HepG2 (cell line): ENCODE data around the gene POLE4. TPM values are rescaled to one million over a fixed set of nuclear protein-coding genes. Genes with fewer than 3 reads are reported as not detected.

Source experiments
- BHLHE40 ChIP-seq: IDR thresholded peaks from 2 replicates; pipeline ENCODE4 v1.6.1; 2011; ENCODE audit warnings: low read length, improper control_type of control experiment
- ETV6 ChIP-seq: sonication (generic); formaldehyde crosslinking; conservative IDR thresholded peaks from 2 replicates; pipeline ENCODE4 v1.4.0; 2020; ENCODE audit warnings: missing genetic modification reagents
- EZH2 ChIP-seq: conservative IDR thresholded peaks from 2 replicates; pipeline ENCODE4 v1.6.1; 2012; ENCODE audit warnings: mild to moderate bottlenecking, low read depth, low read length, moderate library complexity
- FOXM1 ChIP-seq: sonication (generic); formaldehyde crosslinking; IDR thresholded peaks from 2 replicates; pipeline ENCODE4 v1.5.0; 2020; ENCODE audit warnings: missing genetic modification reagents
- GTF3A ChIP-seq: sonication (generic); formaldehyde crosslinking; conservative IDR thresholded peaks from 2 replicates; pipeline ENCODE4 v1.4.0; 2020; ENCODE audit warnings: mild to moderate bottlenecking, missing genetic modification reagents
- GZF1 ChIP-seq: sonication (generic); formaldehyde crosslinking; IDR thresholded peaks from 2 replicates; pipeline ENCODE4 v1.5.1; 2020; ENCODE audit warnings: mild to moderate bottlenecking, missing genetic modification reagents
- HNF4G ChIP-seq, 2 experiments: sonication (generic) in 1 of 2; formaldehyde crosslinking in 1 of 2; IDR thresholded peaks; 2 replicates each; pipeline versions ENCODE4 v1.4.0 to v1.6.1; 2011 to 2020; ENCODE audit warnings: borderline replicate concordance in 2 of 2, low read depth in 2 of 2, mild to moderate bottlenecking in 2 of 2, low read length in 1 of 2, missing genetic modification reagents in 1 of 2, moderate library complexity in 1 of 2
- NFIC ChIP-seq: IDR thresholded peaks from 2 replicates; pipeline ENCODE4 v1.6.1; 2012; ENCODE audit warnings: mild to moderate bottlenecking, low read length, inconsistent platforms
- REPIN1 ChIP-seq: sonication (generic); formaldehyde crosslinking; IDR thresholded peaks from 2 replicates; pipeline ENCODE4 v1.8.0; 2022; ENCODE audit warnings: missing genetic modification reagents, low read depth, mild to moderate bottlenecking, borderline replicate concordance
- ZBTB8A ChIP-seq: sonication (generic); formaldehyde crosslinking; IDR thresholded peaks from 2 replicates; pipeline ENCODE4 v1.4.0; 2020; ENCODE audit warnings: mild to moderate bottlenecking, low read depth, missing genetic modification reagents, borderline replicate concordance
- ZFP41 ChIP-seq: sonication (generic); formaldehyde crosslinking; IDR thresholded peaks from 2 replicates; pipeline ENCODE4 v1.4.0; 2020; ENCODE audit warnings: mild to moderate bottlenecking, missing genetic modification reagents, borderline replicate concordance
- ZFY ChIP-seq: sonication (generic); formaldehyde crosslinking; IDR thresholded peaks from 2 replicates; pipeline ENCODE4 v1.4.0; 2020; ENCODE audit warnings: missing genetic modification reagents
- ZMAT3 ChIP-seq: sonication (generic); formaldehyde crosslinking; conservative IDR thresholded peaks from 2 replicates; pipeline ENCODE4 v1.7.0; 2021; ENCODE audit warnings: missing genetic modification reagents
- ZNF121 ChIP-seq: sonication (generic); formaldehyde crosslinking; IDR thresholded peaks from 2 replicates; pipeline ENCODE4 v1.5.0; 2020; ENCODE audit warnings: mild to moderate bottlenecking, missing genetic modification reagents
- ZNF331 ChIP-seq: sonication (generic); formaldehyde crosslinking; IDR thresholded peaks from 2 replicates; pipeline ENCODE4 v1.4.0; 2020; ENCODE audit warnings: missing genetic modification reagents
- ZSCAN31 ChIP-seq: sonication (generic); formaldehyde crosslinking; IDR thresholded peaks from 2 replicates; pipeline ENCODE4 v1.5.0; 2020; ENCODE audit warnings: low read depth, mild to moderate bottlenecking, missing genetic modification reagents
- polyA plus RNA-seq, 8 experiments: library from polyadenylated mRNA; depleted of rRNA in 3 of 8; stranded (reverse) in 7 of 8; unstranded in 1 of 8; fragments of >200 nt; fragmentation: Illumina TruSeq in 4 of 8; extraction: Trizol in 4 of 8; gene quantifications; 2 replicates each; pipeline versions ENCODE4 v1.2.1 to v1.2.3, GENCODE V29; 2011 to 2016; ENCODE audit warnings: low read depth in 4 of 8, missing spikeins in 1 of 8, mixed read lengths in 1 of 8; ENCODE audit not compliant: insufficient read depth in 1 of 8
- total RNA-seq, 5 experiments: library from RNA; depleted of rRNA; stranded (reverse); fragments of >200 nt; fragmentation: Illumina TruSeq; extraction: Trizol; gene quantifications; 2 replicates each; pipeline ENCODE4 v1.2.3, GENCODE V29; 2016; ENCODE audit warnings: low read depth in 1 of 5
- TF ChIP-seq, protein P1 (sequence below): sonication (generic); formaldehyde crosslinking; IDR thresholded peaks from 2 replicates; pipeline ENCODE4 v1.4.0; 2020; ENCODE audit warnings: mild to moderate bottlenecking, missing genetic modification reagents
- TF ChIP-seq, protein P2 (sequence below): sonication (generic); formaldehyde crosslinking; IDR thresholded peaks from 2 replicates; pipeline ENCODE4 v1.4.0; 2020; ENCODE audit warnings: missing genetic modification reagents, mild to moderate bottlenecking, borderline replicate concordance
- TF ChIP-seq, protein P3 (sequence below): sonication (generic); formaldehyde crosslinking; IDR thresholded peaks from 2 replicates; pipeline ENCODE4 v1.4.0; 2020; ENCODE audit warnings: missing genetic modification reagents
- TF ChIP-seq, protein P4 (sequence below): sonication (generic); formaldehyde crosslinking; IDR thresholded peaks from 2 replicates; pipeline ENCODE4 v1.9.0; 2022; ENCODE audit warnings: missing genetic modification reagents, mild to moderate bottlenecking, borderline replicate concordance
- TF ChIP-seq, protein P5 (sequence below): sonication (generic); formaldehyde crosslinking; IDR thresholded peaks from 2 replicates; pipeline ENCODE4 v1.4.0; 2020; ENCODE audit warnings: mild to moderate bottlenecking, missing genetic modification reagents, borderline replicate concordance

The POLE4 gene
- total and polyA plus RNA-seq, 2 of the 13 experiments (the other 11 are each of a cell fraction or from before 2014, with no cell fraction given), result 106 to 116 TPM

DNA sequence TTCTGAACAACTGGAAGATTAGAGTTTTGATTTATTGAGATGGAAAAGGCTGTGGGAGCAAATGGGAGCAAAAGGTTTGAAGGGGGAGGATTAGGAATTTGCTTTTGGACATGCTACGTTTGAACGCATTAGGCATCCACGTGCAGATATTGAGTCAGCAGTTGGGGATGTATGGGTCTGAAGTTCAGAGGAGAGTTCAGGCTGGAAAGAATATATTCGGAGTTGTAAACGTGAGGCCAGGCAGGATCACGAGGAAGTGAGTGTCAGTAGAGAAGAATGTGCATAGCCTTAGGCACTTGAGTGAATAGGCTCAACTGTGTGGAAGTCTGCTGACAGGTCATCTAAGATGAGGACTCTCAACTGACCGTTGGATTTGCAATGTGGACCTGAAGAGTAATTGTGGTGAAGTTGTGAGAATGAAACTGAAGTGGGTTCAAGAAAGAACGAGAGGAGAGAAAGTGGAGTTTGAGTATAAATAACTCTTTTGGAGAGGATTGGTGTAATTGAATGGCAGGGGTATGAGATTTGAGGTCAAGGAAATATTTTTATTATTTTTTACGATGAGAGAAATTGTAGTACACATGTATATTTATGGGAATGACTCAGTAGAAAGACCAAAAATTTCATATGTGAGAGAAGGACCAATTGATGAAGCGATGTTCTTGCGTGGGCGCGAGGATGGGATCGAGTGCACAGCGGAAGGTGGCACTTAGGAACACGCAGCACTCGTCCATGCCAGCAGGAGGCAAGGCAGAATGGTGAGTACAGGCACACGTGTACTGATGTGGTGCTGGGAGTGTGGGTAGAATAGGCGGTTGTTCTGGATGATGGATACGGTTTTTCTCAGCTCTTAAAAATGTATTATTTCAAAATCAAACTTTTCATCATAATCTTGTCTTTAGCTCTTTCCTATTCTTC, 40.5 kb upstream of the POLE4 start (continued):
- TF ChIP-seq, protein P1, sequence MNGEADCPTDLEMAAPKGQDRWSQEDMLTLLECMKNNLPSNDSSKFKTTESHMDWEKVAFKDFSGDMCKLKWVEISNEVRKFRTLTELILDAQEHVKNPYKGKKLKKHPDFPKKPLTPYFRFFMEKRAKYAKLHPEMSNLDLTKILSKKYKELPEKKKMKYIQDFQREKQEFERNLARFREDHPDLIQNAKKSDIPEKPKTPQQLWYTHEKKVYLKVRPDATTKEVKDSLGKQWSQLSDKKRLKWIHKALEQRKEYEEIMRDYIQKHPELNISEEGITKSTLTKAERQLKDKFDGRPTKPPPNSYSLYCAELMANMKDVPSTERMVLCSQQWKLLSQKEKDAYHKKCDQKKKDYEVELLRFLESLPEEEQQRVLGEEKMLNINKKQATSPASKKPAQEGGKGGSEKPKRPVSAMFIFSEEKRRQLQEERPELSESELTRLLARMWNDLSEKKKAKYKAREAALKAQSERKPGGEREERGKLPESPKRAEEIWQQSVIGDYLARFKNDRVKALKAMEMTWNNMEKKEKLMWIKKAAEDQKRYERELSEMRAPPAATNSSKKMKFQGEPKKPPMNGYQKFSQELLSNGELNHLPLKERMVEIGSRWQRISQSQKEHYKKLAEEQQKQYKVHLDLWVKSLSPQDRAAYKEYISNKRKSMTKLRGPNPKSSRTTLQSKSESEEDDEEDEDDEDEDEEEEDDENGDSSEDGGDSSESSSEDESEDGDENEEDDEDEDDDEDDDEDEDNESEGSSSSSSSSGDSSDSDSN (CRISPR knock-in tag), result no peak; the same call in 1 of the 2 replicates
- TF ChIP-seq, protein P2, sequence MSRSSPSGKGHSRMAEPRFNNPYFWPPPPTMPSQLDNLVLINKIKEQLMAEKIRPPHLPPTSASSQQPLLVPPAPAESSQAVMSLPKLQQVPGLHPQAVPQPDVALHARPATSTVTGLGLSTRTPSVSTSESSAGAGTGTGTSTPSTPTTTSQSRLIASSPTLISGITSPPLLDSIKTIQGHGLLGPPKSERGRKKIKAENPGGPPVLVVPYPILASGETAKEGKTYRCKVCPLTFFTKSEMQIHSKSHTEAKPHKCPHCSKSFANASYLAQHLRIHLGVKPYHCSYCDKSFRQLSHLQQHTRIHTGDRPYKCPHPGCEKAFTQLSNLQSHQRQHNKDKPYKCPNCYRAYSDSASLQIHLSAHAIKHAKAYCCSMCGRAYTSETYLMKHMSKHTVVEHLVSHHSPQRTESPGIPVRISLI (CRISPR knock-in tag), result no peak
- TF ChIP-seq ZBTB8A (CRISPR knock-in tag), result no peak
- TF ChIP-seq ETV6 (CRISPR knock-in tag), result no peak
- no peak for TF ChIP-seq FOXM1
- no peak for TF ChIP-seq ZFY (CRISPR knock-in tag)
- TF ChIP-seq BHLHE40, result peak; percentile 98
- no peak for TF ChIP-seq ZFP41 (CRISPR knock-in tag)
- TF ChIP-seq, protein P3, sequence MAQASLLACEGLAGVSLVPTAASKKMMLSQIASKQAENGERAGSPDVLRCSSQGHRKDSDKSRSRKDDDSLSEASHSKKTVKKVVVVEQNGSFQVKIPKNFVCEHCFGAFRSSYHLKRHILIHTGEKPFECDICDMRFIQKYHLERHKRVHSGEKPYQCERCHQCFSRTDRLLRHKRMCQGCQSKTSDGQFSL (CRISPR knock-in tag), result no peak
- no peak; the same call in 1 of the 2 replicates for TF ChIP-seq ZMAT3 (CRISPR knock-in tag)
- TF ChIP-seq ZSCAN31 (CRISPR knock-in tag), result no peak
- no peak for TF ChIP-seq REPIN1 (CRISPR knock-in tag)
- peak; percentile 35; the same call in 1 of the 2 replicates for TF ChIP-seq ZNF331 (CRISPR knock-in tag)
- TF ChIP-seq GTF3A, result no peak
- no peak for TF ChIP-seq HNF4G (IDR thresholded peaks at IDR 0.05; ENCODE audit: borderline replicate concordance, low read depth, low read length)
- peak; percentile 67; the same call in 1 of the 2 replicates for TF ChIP-seq HNF4G (CRISPR knock-in tag; IDR thresholded peaks at IDR 0.05; ENCODE audit: borderline replicate concordance, low read depth)
- TF ChIP-seq, protein P4, sequence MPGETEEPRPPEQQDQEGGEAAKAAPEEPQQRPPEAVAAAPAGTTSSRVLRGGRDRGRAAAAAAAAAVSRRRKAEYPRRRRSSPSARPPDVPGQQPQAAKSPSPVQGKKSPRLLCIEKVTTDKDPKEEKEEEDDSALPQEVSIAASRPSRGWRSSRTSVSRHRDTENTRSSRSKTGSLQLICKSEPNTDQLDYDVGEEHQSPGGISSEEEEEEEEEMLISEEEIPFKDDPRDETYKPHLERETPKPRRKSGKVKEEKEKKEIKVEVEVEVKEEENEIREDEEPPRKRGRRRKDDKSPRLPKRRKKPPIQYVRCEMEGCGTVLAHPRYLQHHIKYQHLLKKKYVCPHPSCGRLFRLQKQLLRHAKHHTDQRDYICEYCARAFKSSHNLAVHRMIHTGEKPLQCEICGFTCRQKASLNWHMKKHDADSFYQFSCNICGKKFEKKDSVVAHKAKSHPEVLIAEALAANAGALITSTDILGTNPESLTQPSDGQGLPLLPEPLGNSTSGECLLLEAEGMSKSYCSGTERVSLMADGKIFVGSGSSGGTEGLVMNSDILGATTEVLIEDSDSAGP (CRISPR knock-in tag), result no peak
- TF ChIP-seq, protein P5, sequence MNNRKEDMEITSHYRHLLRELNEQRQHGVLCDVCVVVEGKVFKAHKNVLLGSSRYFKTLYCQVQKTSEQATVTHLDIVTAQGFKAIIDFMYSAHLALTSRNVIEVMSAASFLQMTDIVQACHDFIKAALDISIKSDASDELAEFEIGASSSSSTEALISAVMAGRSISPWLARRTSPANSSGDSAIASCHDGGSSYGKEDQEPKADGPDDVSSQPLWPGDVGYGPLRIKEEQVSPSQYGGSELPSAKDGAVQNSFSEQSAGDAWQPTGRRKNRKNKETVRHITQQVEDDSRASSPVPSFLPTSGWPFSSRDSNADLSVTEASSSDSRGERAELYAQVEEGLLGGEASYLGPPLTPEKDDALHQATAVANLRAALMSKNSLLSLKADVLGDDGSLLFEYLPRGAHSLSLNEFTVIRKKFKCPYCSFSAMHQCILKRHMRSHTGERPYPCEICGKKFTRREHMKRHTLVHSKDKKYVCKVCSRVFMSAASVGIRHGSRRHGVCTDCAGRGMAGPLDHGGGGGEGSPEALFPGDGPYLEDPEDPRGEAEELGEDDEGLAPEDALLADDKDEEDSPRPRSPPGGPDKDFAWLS (CRISPR knock-in tag), result no peak
- no peak for TF ChIP-seq ZNF121
- TF ChIP-seq EZH2, result no peak
- peak; percentile 49; the same call in 1 of the 2 replicates for TF ChIP-seq NFIC
- 0 out of 2 replicates have a peak, but pooled peaks have one; percentile 39 for TF ChIP-seq GZF1
